ENCODE data around the gene MAD1L1. TPM values are rescaled to one million over a fixed set of nuclear protein-coding genes. Genes with fewer than 3 reads are reported as not detected.
"Not testable (repeated sequence)": the region's sequence is repeated elsewhere in the genome, so short reads cannot be mapped to it uniquely, and the experiment has no call there.

The MAD1L1 gene
- total RNA-seq, 1 donor from 2014 or later = 53.8 TPM

- no peaks in the 10 kb centered on the region for H3K27me3 Mint-ChIP-seq (ENCODE audit: low read depth)
- peaks cover under 1% of the 10 kb centered on the region for H3K9me3 Mint-ChIP-seq
- H3K36me3 Mint-ChIP-seq (ENCODE audit: low read depth) = peaks cover under 1% of the 10 kb centered on the region
- no peaks in the 10 kb centered on the region for H3K4me1 Mint-ChIP-seq
- TF ChIP-seq CTCF (conservative IDR thresholded peaks at IDR 0.05) = no peak
- H3K4me3 Mint-ChIP-seq = no peak overlapping the region
- H3K27ac Mint-ChIP-seq (ENCODE audit: unreplicated experiment) = no peak overlapping the region
- no peak for DNase-seq (ENCODE audit: low read depth, low spot score)
Measured at GRCh38 chr7:1823376-1824150, 409.2 kb downstream of the MAD1L1 start.

- H3K9me3 Mint-ChIP-seq = no peaks in the 10 kb centered on the region
- no peaks in the 10 kb centered on the region for H3K36me3 Mint-ChIP-seq (ENCODE audit: low read depth)
- no peaks in the 10 kb centered on the region for H3K4me1 Mint-ChIP-seq
- H3K27me3 Mint-ChIP-seq (ENCODE audit: low read depth) = no peaks in the 10 kb centered on the region
- no peak for TF ChIP-seq CTCF (conservative IDR thresholded peaks at IDR 0.05)
- no peak for DNase-seq (ENCODE audit: low read depth, low spot score)
- no peak overlapping the region for H3K4me3 Mint-ChIP-seq
- H3K27ac Mint-ChIP-seq (ENCODE audit: unreplicated experiment) = no peak overlapping the region
Measured at GRCh38 chr7:1819259-1819841, 413.4 kb downstream of the MAD1L1 start.

DNA sequence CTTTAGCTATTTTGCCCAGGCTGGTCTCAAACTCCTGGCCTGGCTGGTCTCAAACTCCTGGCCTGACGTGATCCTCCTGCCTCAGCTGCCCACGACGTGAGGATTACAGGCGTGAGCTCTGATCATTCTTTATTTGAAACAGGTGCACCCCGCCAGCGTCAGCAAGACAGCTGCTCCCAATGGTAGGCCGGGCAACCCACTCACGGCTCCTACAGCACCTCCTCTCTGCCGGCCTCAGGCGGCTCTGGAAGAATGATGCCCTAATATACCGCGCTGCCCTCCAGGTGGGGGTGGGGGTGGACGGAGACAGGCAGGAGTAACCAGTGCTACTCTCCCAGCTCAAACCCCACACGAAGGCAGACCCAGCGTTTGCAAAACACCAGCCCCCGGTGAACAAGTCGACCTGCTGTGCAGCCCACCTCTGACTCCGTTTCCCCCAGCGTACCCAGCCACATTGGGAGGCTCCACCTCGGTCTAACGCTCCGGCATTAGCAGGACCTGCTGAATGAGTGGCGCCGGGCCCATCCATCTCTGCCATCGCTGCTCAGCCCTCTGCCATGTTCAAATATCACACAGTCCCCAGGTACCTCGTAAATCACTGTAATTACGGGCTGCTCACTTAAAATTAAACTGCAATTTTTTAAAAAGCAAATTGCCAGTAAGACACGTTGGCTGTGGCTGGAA lies 414.0 kb downstream of the MAD1L1 start:
- no peak for DNase-seq (ENCODE audit: low read depth, low spot score)
- Mint-ChIP-seq H3K4me3 (no peak overlapping the region), H3K4me1 (no peaks in the 10 kb centered on the region), H3K9me3 (no peaks in the 10 kb centered on the region), H3K27ac (ENCODE audit: unreplicated experiment) (peak overlapping the region; percentile 57), H3K36me3 (ENCODE audit: low read depth) (no peaks in the 10 kb centered on the region), H3K27me3 (ENCODE audit: low read depth) (no peaks in the 10 kb centered on the region)
- TF ChIP-seq CTCF (conservative IDR thresholded peaks at IDR 0.05) = no peak

DNA sequence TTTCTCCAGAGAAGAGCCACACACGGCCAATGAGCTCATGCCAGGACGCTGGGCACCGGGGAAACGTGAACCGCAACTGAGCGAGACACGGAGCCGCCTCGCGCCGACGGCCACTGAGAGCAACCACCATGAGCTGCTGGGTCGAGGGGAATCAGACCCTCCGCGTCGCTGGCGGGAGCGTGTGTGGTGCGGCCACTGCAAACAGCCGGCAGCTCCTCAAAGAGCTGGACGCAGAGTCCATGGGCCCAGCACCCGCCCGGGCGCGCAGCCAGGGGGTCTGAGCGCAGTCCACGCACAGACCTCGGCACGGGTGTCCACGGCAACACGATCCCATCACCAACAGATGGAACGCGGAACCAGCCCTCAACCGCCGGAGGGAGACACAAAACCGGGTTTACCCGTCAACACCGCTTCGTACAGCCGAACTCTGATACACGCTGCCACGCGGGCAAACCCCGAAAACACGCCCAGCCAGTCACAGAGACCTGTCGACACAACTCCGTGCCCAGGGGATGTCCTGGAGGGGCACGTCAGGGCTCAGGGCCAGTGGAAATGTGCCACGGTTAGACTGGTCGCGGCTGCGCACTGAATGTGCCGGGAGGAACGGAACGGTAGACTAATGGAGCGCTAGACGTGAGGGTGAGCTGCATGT lies 415.6 kb downstream of the MAD1L1 start:
- TF ChIP-seq CTCF (conservative IDR thresholded peaks at IDR 0.05) = no peak
- peak overlapping the region; percentile 83 for H3K27ac Mint-ChIP-seq (ENCODE audit: unreplicated experiment)
- H3K4me1 Mint-ChIP-seq = no peaks in the 10 kb centered on the region
- no peaks in the 10 kb centered on the region for H3K27me3 Mint-ChIP-seq (ENCODE audit: low read depth)
- no peaks in the 10 kb centered on the region for H3K9me3 Mint-ChIP-seq
- DNase-seq (ENCODE audit: low read depth, low spot score) = no peak
- H3K36me3 Mint-ChIP-seq (ENCODE audit: low read depth) = no peaks in the 10 kb centered on the region
- no peak overlapping the region for H3K4me3 Mint-ChIP-seq

- H3K27ac Mint-ChIP-seq (ENCODE audit: unreplicated experiment); DNase-seq (ENCODE audit: low read depth, low spot score); H3K36me3 Mint-ChIP-seq (ENCODE audit: low read depth); H3K4me3 Mint-ChIP-seq; H3K27me3 Mint-ChIP-seq (ENCODE audit: low read depth); H3K4me1 Mint-ChIP-seq; H3K9me3 Mint-ChIP-seq: not testable (repeated sequence)
Measured at GRCh38 chr7:1816451-1816850, 416.3 kb downstream of the MAD1L1 start.

- H3K27me3 Mint-ChIP-seq (ENCODE audit: low read depth); H3K27ac Mint-ChIP-seq (ENCODE audit: unreplicated experiment); DNase-seq (ENCODE audit: low read depth, low spot score); H3K36me3 Mint-ChIP-seq (ENCODE audit: low read depth); H3K4me1 Mint-ChIP-seq; H3K9me3 Mint-ChIP-seq; H3K4me3 Mint-ChIP-seq: not testable (repeated sequence)
Measured at GRCh38 chr7:1815551-1816281, 417.0 kb downstream of the MAD1L1 start.

Data from neural crest cell (in vitro differentiated cells).